ENCODE results near the gene PRPF38B. TPM values are rescaled to one million over a fixed set of nuclear protein-coding genes. Genes with fewer than 3 reads are reported as not detected.

PRPF38B gene
- total and polyA plus RNA-seq, 9 of the 15 experiments (the other 6 are each of a cell fraction or from before 2014, with no cell fraction given) = 25.3 to 85.5 (median 66.4) TPM

DNA sequence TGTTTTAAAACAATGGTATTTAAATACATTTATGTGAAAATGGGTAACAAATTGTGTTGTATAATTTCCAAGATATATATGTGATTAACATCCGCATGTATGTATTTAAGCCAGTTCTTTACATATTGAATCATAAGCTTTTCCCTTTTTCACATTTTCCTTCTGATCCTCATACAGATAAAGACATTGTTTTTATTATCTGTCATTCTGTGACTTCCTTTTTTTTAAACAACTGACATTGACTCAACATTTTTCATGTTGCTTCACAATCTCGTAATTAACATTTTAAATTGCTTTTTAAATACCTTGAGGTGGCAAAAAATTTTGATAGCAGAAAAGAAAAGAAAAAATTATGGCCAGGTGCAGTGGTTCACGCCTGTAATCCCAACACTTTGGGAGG is 55.8 kb downstream of the PRPF38B start:
- Histone ChIP-seq H3K27me3 (ENCODE audit: control insufficient read depth in 2 of 2, insufficient read depth in 2 of 2, low read length in 2 of 2) (no peaks in the 10 kb centered on the region), H3K4me1 (replicated peaks in 1 of 2; ENCODE audit: control insufficient read depth in 2 of 2, insufficient read depth in 2 of 2, low read length in 2 of 2) (peaks cover 4 to 9% of the 10 kb centered on the region in 2 experiments; a peak in 4 of 5 replicates), H3K9me1 (ENCODE audit: control insufficient read depth, insufficient read depth, low read length) (no peaks in the 10 kb centered on the region), H3K4me2 (ENCODE audit: insufficient read depth, low read length) (no peak overlapping the region), H3K27ac (ENCODE audit: extremely low read depth, low read depth, low read length) (no peak overlapping the region), H3K4me3 (no peak overlapping the region), H3K9me3 (replicated peaks; ENCODE audit: control insufficient read depth, insufficient read depth, low read depth, low read length) (no peaks in the 10 kb centered on the region), H3K9ac (ENCODE audit: insufficient read depth in 1 of 2, low read depth in 2 of 2, low read length in 2 of 2) (peak overlapping the region in 1 of 2 experiments; percentile 92; a peak in 1 of 4 replicates), H4K20me1 (replicated peaks; ENCODE audit: control insufficient read depth, insufficient read depth, low read length) (no peaks in the 10 kb centered on the region), H3K36me3 (ENCODE audit: control insufficient read depth, insufficient read depth, low read length) (peaks cover 14% of the 10 kb centered on the region; the same call in 2 of the 3 replicates), H3K79me2 (ENCODE audit: control insufficient read depth, insufficient read depth, low read length) (peaks cover 26% of the 10 kb centered on the region), H2AFZ (ENCODE audit: low read depth, low read length) (no peak overlapping the region)
- FAIRE-seq = no peak
- no peak for DNase-seq (ENCODE audit: extremely low read depth in 1 of 4, low spot score in 3 of 4)
- WGBS (ENCODE audit: insufficient coverage, low coverage, missing lambda C conversion rate) = 31% methylated on average over 3 of the region's 3 CpGs
- intact Hi-C loops (cut with micrococcal nuclease) (loop anchor here (2.0 to 10.0 kb wide), 6 partner anchors 45 to 357 kb away; partner anchors contain the start of genes GPSM2 and PRPF38B), in situ Hi-C loops (cut with MboI) (no loop called here)
- POLR2A ChIA-PET = interaction anchor here (0.9 kb wide), 1 partner anchor 50 kb away, joined by 4 read pairs; no protein-coding TSS in a partner anchor
- no peak for ATAC-seq
- BruUV-seq (replicated peaks) = no TSS peak
- CTCF ChIA-PET (ENCODE audit: low intra/inter-chr PET ratio) = interaction anchor here (0.8 kb wide), 1 partner anchor 150 kb away, joined by 3 read pairs; no protein-coding TSS in a partner anchor
- TF ChIP-seq, protein P1, sequence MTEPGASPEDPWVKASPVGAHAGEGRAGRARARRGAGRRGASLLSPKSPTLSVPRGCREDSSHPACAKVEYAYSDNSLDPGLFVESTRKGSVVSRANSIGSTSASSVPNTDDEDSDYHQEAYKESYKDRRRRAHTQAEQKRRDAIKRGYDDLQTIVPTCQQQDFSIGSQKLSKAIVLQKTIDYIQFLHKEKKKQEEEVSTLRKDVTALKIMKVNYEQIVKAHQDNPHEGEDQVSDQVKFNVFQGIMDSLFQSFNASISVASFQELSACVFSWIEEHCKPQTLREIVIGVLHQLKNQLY (CRISPR knock-in tag; conservative IDR thresholded peaks at IDR 0.05) = no peak
- TF ChIP-seq ARNT (IDR thresholded peaks at IDR 0.05) = no peak
- TF ChIP-seq, protein P2, sequence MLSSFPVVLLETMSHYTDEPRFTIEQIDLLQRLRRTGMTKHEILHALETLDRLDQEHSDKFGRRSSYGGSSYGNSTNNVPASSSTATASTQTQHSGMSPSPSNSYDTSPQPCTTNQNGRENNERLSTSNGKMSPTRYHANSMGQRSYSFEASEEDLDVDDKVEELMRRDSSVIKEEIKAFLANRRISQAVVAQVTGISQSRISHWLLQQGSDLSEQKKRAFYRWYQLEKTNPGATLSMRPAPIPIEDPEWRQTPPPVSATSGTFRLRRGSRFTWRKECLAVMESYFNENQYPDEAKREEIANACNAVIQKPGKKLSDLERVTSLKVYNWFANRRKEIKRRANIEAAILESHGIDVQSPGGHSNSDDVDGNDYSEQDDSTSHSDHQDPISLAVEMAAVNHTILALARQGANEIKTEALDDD (IDR thresholded peaks at IDR 0.05) = no peak
- TF ChIP-seq MAFF (IDR thresholded peaks at IDR 0.05; ENCODE audit: low read length) = peak; percentile 24; the same call in 1 of the 2 replicates
- TF ChIP-seq RBM25 (IDR thresholded peaks at IDR 0.05; ENCODE audit: low read depth, low read length, severe bottlenecking) = no peak
- TF ChIP-seq ZNF431 (CRISPR knock-in tag; IDR thresholded peaks at IDR 0.05) = no peak
- TF ChIP-seq, protein P3, sequence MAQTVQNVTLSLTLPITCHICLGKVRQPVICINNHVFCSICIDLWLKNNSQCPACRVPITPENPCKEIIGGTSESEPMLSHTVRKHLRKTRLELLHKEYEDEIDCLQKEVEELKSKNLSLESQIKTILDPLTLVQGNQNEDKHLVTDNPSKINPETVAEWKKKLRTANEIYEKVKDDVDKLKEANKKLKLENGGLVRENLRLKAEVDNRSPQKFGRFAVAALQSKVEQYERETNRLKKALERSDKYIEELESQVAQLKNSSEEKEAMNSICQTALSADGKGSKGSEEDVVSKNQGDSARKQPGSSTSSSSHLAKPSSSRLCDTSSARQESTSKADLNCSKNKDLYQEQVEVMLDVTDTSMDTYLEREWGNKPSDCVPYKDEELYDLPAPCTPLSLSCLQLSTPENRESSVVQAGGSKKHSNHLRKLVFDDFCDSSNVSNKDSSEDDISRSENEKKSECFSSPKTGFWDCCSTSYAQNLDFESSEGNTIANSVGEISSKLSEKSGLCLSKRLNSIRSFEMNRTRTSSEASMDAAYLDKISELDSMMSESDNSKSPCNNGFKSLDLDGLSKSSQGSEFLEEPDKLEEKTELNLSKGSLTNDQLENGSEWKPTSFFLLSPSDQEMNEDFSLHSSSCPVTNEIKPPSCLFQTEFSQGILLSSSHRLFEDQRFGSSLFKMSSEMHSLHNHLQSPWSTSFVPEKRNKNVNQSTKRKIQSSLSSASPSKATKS (CRISPR knock-in tag; IDR thresholded peaks at IDR 0.05) = no peak
- TF ChIP-seq, protein P4, sequence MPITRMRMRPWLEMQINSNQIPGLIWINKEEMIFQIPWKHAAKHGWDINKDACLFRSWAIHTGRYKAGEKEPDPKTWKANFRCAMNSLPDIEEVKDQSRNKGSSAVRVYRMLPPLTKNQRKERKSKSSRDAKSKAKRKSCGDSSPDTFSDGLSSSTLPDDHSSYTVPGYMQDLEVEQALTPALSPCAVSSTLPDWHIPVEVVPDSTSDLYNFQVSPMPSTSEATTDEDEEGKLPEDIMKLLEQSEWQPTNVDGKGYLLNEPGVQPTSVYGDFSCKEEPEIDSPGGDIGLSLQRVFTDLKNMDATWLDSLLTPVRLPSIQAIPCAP (CRISPR knock-in tag; IDR thresholded peaks at IDR 0.05; ENCODE audit: borderline replicate concordance) = no peak
- no peak for TF ChIP-seq FIP1L1 (IDR thresholded peaks at IDR 0.05; ENCODE audit: low read depth, low read length, poor library complexity, severe bottlenecking)
- peak; percentile 32; the same call in 1 of the 2 replicates for TF ChIP-seq PKNOX1 (IDR thresholded peaks at IDR 0.05)
- TF ChIP-seq SIN3A (IDR thresholded peaks at IDR 0.05; ENCODE audit: borderline replicate concordance in 2 of 2, control insufficient read depth in 1 of 2, low read depth in 2 of 2, low read length in 2 of 2) = no peak

Measured in K562 (cell line).